D721Med (cell line): ENCODE measurements around the gene HMGN3.

Source experiments
- DNase-seq: peaks from one replicate; pipeline ENCODE4 v3.0.0; 2011; ENCODE audit warnings: low spot score; ENCODE audit not compliant: insufficient read length
- FAIRE-seq: peaks from 2 replicates; lab custom pipeline; 2011; peaks lifted over from hg19 to GRCh38; lab: Jason Lieb, UNC
- TF ChIP-seq, protein P1 (sequence below): IDR thresholded peaks from 2 replicates; pipeline ENCODE4 v1.5.1; 2012; ENCODE audit warnings: mild to moderate bottlenecking, control low read depth; ENCODE audit not compliant: insufficient read depth; ENCODE audit errors: missing control alignments

HMGN3 gene

DNA sequence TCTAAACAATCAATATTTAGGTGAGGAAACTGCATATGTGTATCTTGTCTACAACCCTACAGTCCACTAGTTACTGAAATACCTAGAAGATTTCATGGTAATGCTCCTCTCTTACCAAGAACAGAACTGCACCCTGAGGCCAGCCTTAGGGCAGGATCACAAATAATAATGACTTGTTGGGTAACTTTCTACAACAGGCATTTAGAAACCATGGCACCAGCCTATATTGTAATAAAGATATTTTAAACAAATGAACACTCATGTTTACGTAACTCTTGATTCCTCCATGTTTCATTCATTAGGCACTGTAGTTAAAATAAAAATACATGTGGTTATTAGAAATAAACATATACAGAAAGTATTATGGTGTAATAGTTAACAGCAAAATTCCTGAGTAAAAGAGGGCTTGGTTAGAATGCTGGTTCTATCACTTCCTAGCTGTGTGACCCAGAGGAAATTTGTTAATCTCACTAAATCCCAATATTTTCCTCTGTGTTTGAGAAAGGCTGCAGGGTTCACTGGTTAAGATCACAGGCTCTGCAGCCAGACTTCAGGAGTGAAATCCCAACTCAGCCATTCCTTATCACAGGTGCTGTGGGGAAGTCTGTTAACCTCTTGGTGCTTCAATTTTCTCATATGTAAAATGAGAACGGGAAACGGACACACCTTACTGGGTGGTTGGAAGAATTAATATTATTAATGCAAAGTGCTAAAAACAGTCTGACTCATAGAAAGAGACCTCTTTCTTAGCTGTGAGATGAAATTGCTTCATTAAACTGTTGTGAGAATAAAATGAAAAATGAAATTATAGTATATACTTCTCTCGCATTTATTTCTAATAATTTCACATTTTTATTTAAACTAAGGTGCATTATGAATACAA, 8.5 kb downstream of the HMGN3 start:
- no peak for FAIRE-seq
- TF ChIP-seq, protein P1, sequence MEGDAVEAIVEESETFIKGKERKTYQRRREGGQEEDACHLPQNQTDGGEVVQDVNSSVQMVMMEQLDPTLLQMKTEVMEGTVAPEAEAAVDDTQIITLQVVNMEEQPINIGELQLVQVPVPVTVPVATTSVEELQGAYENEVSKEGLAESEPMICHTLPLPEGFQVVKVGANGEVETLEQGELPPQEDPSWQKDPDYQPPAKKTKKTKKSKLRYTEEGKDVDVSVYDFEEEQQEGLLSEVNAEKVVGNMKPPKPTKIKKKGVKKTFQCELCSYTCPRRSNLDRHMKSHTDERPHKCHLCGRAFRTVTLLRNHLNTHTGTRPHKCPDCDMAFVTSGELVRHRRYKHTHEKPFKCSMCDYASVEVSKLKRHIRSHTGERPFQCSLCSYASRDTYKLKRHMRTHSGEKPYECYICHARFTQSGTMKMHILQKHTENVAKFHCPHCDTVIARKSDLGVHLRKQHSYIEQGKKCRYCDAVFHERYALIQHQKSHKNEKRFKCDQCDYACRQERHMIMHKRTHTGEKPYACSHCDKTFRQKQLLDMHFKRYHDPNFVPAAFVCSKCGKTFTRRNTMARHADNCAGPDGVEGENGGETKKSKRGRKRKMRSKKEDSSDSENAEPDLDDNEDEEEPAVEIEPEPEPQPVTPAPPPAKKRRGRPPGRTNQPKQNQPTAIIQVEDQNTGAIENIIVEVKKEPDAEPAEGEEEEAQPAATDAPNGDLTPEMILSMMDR: no peak
- no peak for DNase-seq

DNA sequence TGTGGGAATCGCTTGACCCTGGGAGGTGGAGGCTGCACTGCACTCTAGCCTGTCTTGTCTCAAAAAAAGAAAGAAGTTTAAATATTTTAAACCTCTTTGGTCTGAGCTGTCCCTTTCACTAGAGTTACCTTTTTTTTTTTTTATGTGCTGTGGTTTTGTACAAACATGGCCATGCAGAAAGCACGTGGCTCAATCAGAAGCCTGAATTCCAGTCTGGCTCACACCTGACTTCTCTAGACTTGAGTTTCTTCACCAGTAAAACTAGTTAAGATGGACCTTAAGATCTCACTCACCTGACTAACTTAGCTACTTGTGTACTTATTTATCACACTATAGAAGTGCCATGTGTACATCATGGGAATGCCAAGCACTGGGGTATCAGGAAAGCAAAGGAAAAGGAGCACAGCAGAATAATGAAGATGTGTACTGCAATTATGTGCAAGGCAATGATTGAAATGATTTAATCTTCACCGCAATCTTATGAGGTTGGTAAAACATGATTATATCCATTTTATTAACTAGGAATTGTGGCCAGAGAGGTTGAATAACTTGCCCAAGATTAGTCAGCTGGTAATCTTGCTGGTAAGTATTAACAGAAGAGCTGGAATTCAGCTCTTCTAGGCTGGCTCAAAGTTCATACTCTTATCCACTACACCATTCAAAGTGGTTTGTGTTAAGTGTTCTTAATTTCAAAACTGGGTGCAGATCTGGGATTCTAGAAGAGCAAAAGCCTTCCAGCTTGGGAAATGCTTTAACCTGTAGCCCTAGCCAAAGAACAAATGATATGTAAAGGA, 10.7 kb downstream of the HMGN3 start:
- FAIRE-seq (no peak), DNase-seq (no peak)
- TF ChIP-seq, protein P1: no peak

DNA sequence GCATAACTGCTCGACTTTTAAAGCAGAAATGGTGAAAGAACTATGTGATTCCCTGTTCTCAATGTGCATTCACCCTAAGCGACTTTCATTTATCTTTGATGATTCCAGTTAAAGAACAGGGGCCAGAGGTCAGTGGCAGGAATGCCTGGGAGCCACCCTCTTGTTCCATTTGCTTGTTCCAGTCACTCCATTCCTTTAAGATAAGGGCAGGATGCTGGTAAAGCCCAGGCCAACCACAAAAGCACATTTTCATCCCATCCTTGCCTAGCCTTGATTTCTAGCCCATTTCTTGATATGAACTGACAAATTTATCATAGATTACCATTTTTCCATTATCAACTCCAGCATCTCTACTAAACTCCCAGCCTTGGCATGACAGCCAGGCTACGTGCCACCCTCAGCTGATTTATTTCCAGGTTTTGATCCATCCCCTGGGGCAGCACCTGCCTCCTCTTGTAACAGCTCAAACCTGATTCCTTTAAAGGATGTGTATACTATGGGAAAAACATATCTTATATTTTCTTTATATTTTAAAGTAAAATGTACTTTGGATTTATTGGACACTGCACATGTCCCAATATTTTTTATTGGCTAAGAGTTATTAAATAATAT, 19.2 kb downstream of the HMGN3 start:
- FAIRE-seq (no peak), DNase-seq (no peak)
- TF ChIP-seq, protein P1: no peak

DNA sequence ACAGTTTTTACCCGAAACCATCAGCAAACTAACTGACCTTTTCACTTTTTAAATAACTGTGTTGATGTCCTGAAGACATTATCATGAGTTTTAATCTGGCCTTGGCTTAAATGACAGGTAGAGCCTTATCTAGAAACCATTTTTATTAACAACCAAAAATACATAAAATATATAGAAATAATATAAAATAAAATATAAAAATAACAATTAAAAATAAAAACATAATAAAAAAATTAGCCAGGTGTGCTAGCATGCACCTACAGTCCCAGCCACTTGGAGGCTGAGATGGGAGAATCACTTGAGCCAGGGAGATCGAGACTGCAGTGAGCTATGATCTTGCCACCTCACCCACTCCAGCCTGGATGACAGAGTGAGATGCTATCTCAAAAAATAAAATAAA, 21.6 kb downstream of the HMGN3 start:
- FAIRE-seq (no peak), DNase-seq (no peak)
- TF ChIP-seq, protein P1: no peak

DNA sequence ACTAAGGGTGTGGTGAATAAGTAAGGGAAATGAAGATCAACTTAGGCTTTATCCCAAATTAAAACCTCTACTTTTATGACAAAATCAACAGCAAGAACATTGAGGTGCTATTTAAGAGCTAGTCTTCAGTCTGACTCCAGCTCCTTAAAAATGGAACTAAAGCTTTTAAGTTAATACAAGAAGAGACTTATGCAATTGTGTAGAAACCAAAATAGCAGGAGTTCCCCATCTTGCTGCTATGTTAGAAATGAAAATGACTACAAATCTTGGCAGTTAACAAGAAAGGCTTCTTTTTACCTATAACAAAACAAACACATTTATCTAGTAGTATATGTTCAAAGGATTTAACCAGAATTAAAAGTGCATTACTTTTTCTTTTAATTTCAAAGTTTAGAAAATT, 25.7 kb downstream of the HMGN3 start:
- TF ChIP-seq, protein P1: no peak
- FAIRE-seq: no peak
- no peak for DNase-seq

DNA sequence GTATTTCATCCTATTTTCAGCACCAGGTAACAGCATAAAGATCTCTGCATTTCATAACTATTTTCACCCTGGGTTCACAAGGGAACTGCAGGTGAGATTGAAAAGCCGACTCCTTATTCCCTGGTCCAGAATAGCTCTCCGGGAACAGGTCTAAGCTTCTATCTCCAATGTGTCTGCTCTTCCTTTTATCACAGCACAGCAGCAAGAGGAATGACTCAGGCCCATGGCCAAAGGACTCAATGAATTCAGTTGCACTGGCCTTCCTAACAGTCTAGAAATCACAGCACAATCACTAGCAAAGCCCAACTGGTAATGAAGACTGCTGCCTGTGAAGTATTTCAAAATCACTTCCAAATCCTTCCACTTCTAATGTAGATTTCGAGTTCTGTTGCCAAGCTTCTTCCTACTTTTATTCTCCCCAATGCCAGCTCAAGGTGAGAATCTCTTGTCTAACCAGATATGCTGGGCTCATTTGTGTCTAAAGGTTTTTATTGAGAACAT, 30.7 kb downstream of the HMGN3 start:
- DNase-seq (no peak), FAIRE-seq (no peak)
- TF ChIP-seq, protein P1: no peak
